Measurements from ENCODE around the gene OXNAD1.

DNA sequence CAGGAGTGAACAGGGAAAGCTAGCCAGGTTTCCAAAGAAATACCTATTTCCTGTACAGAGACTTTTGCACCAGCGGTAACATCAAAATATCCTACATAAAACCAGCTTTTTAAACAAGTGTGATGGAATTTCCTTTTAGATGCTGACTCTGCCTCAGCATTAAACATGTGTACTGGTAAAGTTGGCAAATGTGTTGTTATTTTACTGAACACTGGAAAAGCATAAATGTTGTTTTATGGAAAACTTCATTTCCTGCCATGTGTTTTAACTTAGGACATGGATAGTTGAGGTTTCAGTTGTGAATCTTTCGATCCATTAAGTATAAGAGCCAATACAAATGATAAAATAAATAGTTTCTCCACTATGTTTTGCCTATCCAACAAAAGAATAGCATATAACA, 15.7 kb downstream of the OXNAD1 start:
- TF ChIP-seq EP300 (IDR thresholded peaks at IDR 0.05), result no peak
- TF ChIP-seq, protein P1, sequence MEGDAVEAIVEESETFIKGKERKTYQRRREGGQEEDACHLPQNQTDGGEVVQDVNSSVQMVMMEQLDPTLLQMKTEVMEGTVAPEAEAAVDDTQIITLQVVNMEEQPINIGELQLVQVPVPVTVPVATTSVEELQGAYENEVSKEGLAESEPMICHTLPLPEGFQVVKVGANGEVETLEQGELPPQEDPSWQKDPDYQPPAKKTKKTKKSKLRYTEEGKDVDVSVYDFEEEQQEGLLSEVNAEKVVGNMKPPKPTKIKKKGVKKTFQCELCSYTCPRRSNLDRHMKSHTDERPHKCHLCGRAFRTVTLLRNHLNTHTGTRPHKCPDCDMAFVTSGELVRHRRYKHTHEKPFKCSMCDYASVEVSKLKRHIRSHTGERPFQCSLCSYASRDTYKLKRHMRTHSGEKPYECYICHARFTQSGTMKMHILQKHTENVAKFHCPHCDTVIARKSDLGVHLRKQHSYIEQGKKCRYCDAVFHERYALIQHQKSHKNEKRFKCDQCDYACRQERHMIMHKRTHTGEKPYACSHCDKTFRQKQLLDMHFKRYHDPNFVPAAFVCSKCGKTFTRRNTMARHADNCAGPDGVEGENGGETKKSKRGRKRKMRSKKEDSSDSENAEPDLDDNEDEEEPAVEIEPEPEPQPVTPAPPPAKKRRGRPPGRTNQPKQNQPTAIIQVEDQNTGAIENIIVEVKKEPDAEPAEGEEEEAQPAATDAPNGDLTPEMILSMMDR (IDR thresholded peaks at IDR 0.05), result no peak
- no peak for TF ChIP-seq POLR2A (IDR thresholded peaks at IDR 0.05)
